Globus pallidus (tissue), 1 donor: ENCODE results near the gene COX17.
A peak's percentile ranks its signal among the peaks of the same experiment; 100 is the strongest.

Experiments used
- DNase-seq: peaks from one replicate; pipeline ENCODE4 v3.0.0-alpha.2; 2015; ENCODE audit warnings: low spot score

The COX17 gene

GRCh38 chr3:119643528-119643927, 33.7 kb downstream of the COX17 start:
- no peak for DNase-seq

- no peak for DNase-seq
Observed at GRCh38 chr3:119642746-119643473, 34.3 kb downstream of the COX17 start.

- DNase-seq, result no peak
Observed at GRCh38 chr3:119641416-119641815, 35.8 kb downstream of the COX17 start.

- no peak for DNase-seq
Observed at GRCh38 chr3:119639494-119640350, 37.5 kb downstream of the COX17 start.

- DNase-seq, result no peak
Observed at GRCh38 chr3:119637679-119638477, 39.3 kb downstream of the COX17 start.

DNA sequence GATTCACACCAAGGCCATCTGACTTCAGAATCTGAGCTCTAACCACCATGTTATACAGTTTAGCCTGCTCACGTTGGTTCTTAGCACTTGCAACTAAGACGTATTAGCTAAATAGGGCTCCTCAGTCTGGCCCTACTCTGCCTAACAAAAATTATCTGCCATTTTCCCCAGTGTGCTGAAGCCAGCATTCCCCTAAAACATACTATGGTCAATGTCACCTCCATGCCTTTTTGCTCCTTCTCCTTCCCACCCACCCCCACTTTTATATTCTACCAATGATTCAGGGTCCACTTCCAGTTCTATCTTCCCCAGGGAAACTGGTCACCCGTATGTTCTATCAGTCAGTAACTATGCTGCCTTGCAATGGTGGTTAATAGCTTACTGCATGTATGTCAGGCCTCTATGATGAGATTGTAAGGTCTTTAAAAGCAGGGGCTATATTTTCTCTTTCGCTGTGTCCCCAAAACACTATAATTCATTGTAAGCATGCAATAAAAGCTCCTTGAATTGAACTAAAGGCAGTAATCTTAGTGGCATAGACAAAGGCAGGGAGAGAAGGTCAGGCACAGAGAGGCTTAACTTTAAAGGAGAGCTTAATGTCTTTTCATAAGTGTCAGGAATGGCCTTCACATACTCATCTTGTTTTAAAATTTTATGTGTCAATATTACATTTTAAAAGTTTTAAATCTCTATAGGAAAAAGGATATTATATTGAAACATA, 40.2 kb downstream of the COX17 start:
- DNase-seq, result no peak

- no peak for DNase-seq
Observed at GRCh38 chr3:119636249-119636648, 41.0 kb downstream of the COX17 start.

- no peak for DNase-seq
Observed at GRCh38 chr3:119635719-119636118, 41.5 kb downstream of the COX17 start.

DNA sequence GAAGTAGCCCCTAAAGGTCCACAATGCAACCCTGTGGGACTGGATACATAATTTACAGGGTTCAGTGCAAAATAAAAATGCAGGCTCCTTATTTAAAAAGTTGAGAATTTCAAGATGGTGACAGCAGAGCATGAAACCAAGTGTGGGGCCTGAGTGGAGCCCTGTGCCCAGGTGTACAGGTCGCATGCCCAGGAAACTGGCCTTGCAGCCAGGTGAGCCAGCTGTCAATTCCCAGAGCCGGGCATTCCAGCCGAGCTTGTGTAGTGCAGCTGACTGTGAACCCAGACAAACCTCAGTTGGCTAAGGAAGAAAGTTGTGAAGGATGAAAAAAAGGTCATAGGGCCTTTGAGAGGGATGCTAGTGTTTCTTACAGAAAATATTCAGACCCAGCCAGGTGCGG, 44.4 kb downstream of the COX17 start:
- DNase-seq, result no peak

GRCh38 chr3:119632216-119632615, 45.0 kb downstream of the COX17 start:
- DNase-seq, result no peak

DNA sequence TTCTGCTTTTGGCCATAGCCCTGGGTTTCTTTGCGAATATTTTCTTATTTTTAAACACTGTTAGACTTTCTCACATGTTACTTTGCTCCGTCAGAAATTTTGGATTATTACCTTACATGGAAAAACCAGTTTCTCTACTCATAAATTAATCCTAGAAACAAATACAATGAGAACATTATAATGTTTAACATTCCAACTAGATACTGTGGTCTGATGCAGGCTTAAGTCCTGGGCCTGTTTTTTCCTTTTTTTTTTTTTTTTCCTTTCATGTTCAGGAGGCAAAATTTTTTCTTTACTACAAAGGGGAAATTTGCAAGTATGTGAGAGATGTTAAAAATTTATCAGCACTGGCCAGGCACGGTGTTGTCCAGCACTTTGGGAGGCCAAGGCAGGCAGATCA, 45.7 kb downstream of the COX17 start:
- DNase-seq, result no peak

- no peak for DNase-seq
Observed at GRCh38 chr3:119630880-119631329, 46.3 kb downstream of the COX17 start.

- no peak for DNase-seq
Observed at GRCh38 chr3:119630128-119630879, 46.9 kb downstream of the COX17 start.

DNA sequence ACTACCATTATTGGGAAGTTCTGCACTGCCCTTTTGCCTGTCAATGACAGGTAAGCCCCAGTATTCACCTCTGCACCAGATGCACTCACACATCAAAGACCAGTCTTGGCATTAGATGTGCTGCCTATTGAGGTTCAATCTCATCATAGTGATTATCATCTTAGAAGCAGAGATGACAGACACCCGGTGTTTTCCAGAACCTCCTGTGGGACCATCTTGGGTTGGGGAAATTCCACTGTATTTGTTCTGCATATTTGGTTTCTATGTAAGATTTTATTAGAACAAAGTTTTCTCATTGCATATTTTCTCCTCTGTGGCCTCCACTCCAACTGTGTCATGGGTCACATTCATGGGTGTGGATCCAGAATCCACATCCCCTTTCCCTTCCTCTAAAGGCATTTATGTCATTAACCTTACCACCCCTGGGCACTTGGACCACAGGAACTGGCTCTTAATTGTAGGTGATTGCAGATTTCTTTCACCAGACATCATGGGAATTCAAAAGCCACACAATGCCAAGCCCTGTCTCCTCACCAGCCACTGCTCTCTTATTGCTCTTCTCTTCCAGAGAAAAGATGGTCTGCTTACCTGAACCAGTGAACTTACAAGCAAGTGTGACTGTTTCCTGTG, 48.3 kb downstream of the COX17 start:
- DNase-seq, result no peak

GRCh38 chr3:119628390-119628789, 48.8 kb downstream of the COX17 start:
- no peak for DNase-seq

DNA sequence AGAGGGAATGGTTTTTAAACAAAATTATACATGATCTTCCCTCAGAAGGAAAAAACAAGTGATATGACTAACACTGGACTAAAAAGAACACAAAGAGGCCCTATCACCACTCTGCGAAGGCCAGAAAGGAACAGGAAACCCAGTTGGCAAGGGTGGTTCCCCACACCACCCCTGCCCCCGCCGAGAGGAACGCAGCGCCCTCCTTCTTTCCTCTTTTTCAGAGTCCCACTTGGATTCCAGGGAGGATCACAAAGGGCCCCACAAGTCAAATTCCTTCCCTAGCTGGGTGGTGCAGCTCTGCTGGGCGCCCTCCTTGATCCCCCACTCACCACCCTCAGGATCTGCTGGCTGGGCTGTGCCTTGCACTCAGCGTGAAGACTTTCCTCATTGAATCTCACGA, 49.7 kb downstream of the COX17 start:
- peak; percentile 11 for DNase-seq

GRCh38 chr3:119626196-119626595, 51.0 kb downstream of the COX17 start:
- no peak for DNase-seq

GRCh38 chr3:119625451-119626153, 51.6 kb downstream of the COX17 start:
- no peak for DNase-seq

DNA sequence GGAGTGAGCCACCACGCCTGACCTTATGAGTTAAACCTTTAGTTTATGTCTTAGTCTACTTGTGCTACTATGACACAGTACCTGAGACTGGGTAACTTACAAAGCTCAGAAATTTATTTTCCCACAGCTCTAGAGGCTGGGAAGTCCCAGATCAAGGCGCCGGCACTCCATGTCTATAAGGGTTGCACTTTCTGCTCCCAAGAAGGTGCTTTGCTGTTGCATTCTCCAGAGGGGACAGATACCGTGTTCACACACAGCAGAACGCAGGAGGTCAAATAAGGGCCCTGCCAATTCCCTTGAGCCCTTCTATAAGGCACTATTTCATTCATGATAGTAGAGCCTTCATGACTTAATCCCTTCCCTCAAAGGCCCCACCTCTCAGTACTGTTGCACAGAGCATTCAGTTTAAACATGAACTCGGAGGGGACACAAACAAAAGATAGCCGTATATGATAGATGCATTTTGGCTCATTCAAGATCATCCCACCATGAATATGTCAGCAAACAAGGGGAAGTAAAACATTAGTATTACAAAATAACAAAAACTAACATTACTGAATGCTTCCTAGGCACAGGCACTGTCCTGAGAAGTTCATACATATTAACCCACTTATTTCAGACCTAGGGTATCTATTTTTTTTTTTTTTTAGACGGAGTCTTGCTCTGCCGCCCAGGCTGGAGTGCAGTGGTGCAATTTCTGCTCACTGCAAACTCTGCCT, 53.0 kb downstream of the COX17 start:
- DNase-seq, result no peak
